ENCODE measurements around the gene ZMYND19.

GRCh38 chr9:137615387-137615871 is 25.1 kb upstream of the ZMYND19 start:
- TF ChIP-seq CTCF (IDR thresholded peaks at IDR 0.05; ENCODE audit: insufficient read depth, low read length) (no peak), POLR2AphosphoS5 (IDR thresholded peaks at IDR 0.05; ENCODE audit: low read depth) (no peak; the same call in 1 of the 2 replicates), SPI1 (IDR thresholded peaks at IDR 0.05; ENCODE audit: borderline replicate concordance, low read depth) (no peak), GABPA (IDR thresholded peaks at IDR 0.05; ENCODE audit: low read depth) (no peak)
